ENCODE results near the gene ACVR2A. TPM values are rescaled to one million over a fixed set of nuclear protein-coding genes. Genes with fewer than 3 reads are reported as not detected.

Gene ACVR2A
- total and polyA plus RNA-seq, 2 of the 4 experiments (the other 2 are of a cell fraction), result 1.8 to 6.8 TPM

DNA sequence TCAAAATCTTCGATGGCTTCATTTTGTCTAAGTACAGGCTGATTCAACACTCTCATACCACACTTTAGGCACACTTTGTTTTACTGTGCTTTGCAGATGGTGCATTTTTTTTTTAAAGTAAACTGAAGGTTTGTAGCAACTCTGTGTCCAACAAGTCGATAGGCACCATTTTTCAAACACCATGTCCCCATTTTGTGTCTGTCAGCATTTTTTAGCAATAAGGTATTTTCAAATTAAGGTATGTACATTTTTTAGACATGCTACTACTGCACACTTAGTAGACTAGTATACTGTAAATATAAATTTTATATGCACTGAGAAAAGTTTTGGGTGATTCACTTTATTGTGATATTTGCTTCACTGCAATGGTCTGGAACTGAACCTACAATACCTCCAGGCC lies 131.3 kb downstream of the ACVR2A start:
- Histone ChIP-seq H3K27ac (ENCODE audit: insufficient read depth, low read length) (no peak overlapping the region), H2BK120ac (ENCODE audit: low read depth, low read length) (no peak overlapping the region), H3K36me3 (ENCODE audit: control insufficient read depth, insufficient read depth, low read length) (no peaks in the 10 kb centered on the region), H4K91ac (ENCODE audit: insufficient read depth, low read depth, low read length) (no peak overlapping the region), H4K20me1 (ENCODE audit: insufficient read depth, low read length) (0 out of 2 replicates have a peak, but pooled peaks cover 6% of the 10 kb centered on the region), H3K27me3 (ENCODE audit: control insufficient read depth, insufficient read depth, low read length) (no peaks in the 10 kb centered on the region), H2AK9ac (replicated peaks; ENCODE audit: low read depth, low read length, poor library complexity) (no peak overlapping the region), H3K4me3 (ENCODE audit: insufficient read depth, low read depth, low read length) (no peak overlapping the region), H4K8ac (ENCODE audit: low read depth in 2 of 2, low read length in 2 of 2) (no peak overlapping the region), H2BK5ac (ENCODE audit: low read depth, low read length, poor library complexity, severe bottlenecking) (no peak overlapping the region), H3K4ac (ENCODE audit: low read depth, low read length) (no peak overlapping the region), H3K9ac (ENCODE audit: low read depth, low read length) (no peak overlapping the region), H3K9me1 (ENCODE audit: insufficient read depth, low read length) (no peaks in the 10 kb centered on the region), H2BK15ac (ENCODE audit: low read depth, low read length) (no peak overlapping the region), H3K79me1 (ENCODE audit: low read depth in 1 of 2, low read length in 2 of 2) (peaks cover 5 to 13% of the 10 kb centered on the region in 2 experiments; a peak in 3 of 4 replicates), H3K18ac (ENCODE audit: low read depth, low read length) (no peak overlapping the region), H3K9me3 (ENCODE audit: control insufficient read depth, insufficient read depth, low read length) (no peaks in the 10 kb centered on the region), H3K4me1 (ENCODE audit: control insufficient read depth, insufficient read depth, low read length) (no peaks in the 10 kb centered on the region), H3K23ac (ENCODE audit: low read depth, low read length) (no peak overlapping the region), H2AFZ (replicated peaks; ENCODE audit: low read length, poor library complexity) (no peak overlapping the region), H3K14ac (replicated peaks; ENCODE audit: low read depth, low read length) (no peak overlapping the region), H4K5ac (ENCODE audit: low read depth, low read length) (no peak overlapping the region), H3K56ac (ENCODE audit: extremely low read depth, insufficient read depth, low read length) (no peak overlapping the region), H2BK20ac (ENCODE audit: low read depth, low read length) (no peak overlapping the region), H3K4me2 (ENCODE audit: low read depth, low read length) (no peak overlapping the region), H2AK5ac (ENCODE audit: low read depth, low read length) (no peak overlapping the region)
- WGBS, 2 experiments (ENCODE audit: extremely low coverage in 2 of 2, insufficient read length in 1 of 2), result no CpG with 5 or more reads among the region's 2 CpGs
- in situ Hi-C loops (cut with MboI; ENCODE audit: low sequenced_read_pairs), result loop anchor here (25.0 kb wide), 1 partner anchor 1011 kb away; no protein-coding TSS in a partner anchor
- dilution Hi-C loops (cut with HindIII; ENCODE audit: low sequenced_read_pairs, unreplicated experiment), result no loop called here
- TF ChIP-seq, protein P1, sequence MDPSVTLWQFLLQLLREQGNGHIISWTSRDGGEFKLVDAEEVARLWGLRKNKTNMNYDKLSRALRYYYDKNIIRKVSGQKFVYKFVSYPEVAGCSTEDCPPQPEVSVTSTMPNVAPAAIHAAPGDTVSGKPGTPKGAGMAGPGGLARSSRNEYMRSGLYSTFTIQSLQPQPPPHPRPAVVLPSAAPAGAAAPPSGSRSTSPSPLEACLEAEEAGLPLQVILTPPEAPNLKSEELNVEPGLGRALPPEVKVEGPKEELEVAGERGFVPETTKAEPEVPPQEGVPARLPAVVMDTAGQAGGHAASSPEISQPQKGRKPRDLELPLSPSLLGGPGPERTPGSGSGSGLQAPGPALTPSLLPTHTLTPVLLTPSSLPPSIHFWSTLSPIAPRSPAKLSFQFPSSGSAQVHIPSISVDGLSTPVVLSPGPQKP (IDR thresholded peaks at IDR 0.05; ENCODE audit: borderline replicate concordance, low read depth, low read length), result no peak
- peak; percentile 91 for TF ChIP-seq MAFK (IDR thresholded peaks at IDR 0.05; ENCODE audit: low read depth, low read length)
- POLR2A ChIA-PET (ENCODE audit: unreplicated experiment), result no interaction called here
- intact Hi-C loops (cut with micrococcal nuclease), result no loop called here
- DNase-seq (no peak), ATAC-seq (ENCODE audit: low read depth) (no peak)
- no TSS peak for BruUV-seq (replicated peaks)
- CTCF ChIA-PET, result no interaction called here
